Lower leg skin (tissue), 3 donors: ENCODE data around the gene HSPB9.

Experiments
- CTCF ChIP-seq, 3 donors: fragments of 450-650 bp; IDR thresholded peaks; one replicate each; pipeline ENCODE4 v1.5.1; 2016; ENCODE audit warnings: antibody characterized with exemption in 3 of 3, mild to moderate bottlenecking in 3 of 3, moderate library complexity in 2 of 3
- POLR2A ChIP-seq, 2 donors: fragments of 450-650 bp; IDR thresholded peaks; one replicate each; pipeline ENCODE4 v1.6.1; 2016 to 2017; ENCODE audit warnings: antibody characterized with exemption in 2 of 2, mild to moderate bottlenecking in 1 of 2, moderate library complexity in 1 of 2

DNA sequence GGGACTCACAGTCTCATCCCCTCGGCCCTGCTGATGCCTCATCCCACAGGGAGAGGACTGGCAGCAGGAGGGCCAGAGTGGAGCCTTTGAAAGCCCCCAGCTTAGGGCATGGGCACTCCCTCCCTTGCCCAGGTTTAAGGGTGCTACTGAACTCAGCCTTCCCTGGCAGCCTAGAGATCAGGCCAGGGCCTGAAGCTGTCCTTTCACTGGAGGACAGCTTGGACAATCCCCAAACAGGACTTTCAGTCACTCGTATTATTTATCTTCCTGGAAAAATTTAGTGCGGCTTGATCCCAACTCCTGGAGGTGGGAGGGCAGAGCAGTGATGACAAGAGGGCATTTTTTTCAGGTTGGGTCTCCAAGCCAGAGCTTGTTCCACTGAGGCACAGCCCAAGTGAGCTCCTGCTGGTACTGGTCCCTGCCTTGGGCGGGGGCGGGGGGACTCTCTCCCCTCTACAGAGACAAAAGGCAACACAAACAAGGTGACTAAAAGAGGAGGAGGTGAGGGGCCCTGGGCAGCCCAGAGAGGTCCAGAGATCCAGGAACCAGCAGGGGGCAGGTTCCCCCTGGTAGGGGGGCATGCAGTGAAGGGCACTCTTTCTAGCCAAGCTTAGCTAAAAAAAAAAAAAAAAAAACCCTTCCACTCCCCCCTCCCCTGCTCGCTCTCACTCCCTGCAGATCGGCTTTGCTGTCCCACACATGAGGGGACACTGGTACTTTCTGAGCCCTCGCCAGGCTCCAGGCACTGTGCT is 26.1 kb upstream of the HSPB9 start:
- TF ChIP-seq CTCF (IDR thresholded peaks at IDR 0.05): no peak
- no peak for TF ChIP-seq POLR2A (IDR thresholded peaks at IDR 0.05)
